ENCODE measurements around the gene ASIC5. TPM values are rescaled to one million over a fixed set of nuclear protein-coding genes. Genes with fewer than 3 reads are reported as not detected.

ASIC5 gene
- total and polyA plus RNA-seq, 8 donors, result 0.07 TPM; not detected in 7

GRCh38 chr4:155846929-155847328 is 19.1 kb downstream of the ASIC5 start:
- H3K27ac ChIP-seq, result no peak overlapping the region
- DNase-seq (no peak), ATAC-seq (no peak)
- H3K4me3 ChIP-seq, result no peak overlapping the region
- no peaks in the 10 kb centered on the region for H3K27me3 ChIP-seq
- no peaks in the 10 kb centered on the region for H3K36me3 ChIP-seq
- intact Hi-C loops (cut with DNase I), result no loop called here
- no peak for TF ChIP-seq CTCF (IDR thresholded peaks at IDR 0.05)
- peaks cover 4 to 22% of the 10 kb centered on the region in 2 donors for H3K9me3 ChIP-seq
- H3K4me1 ChIP-seq, result no peaks in the 10 kb centered on the region

DNA sequence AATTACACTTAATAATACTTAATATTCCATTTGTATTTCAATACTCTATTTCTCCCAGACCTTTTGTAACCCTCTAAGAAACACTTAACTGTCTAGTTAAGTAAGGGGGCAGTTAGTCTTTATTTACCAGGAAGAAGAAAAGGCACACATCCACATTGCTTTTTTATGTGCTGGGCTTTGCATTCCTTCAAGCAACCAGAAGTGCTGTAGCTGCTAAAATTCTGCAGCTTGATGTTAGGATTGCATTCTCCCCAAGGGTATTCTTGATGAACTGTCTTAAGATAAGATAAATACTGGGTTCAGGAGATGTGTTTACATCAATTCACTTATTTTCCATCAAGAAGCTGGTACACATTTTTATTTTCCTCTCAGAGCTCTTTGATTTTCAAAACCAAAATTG is 24.0 kb downstream of the ASIC5 start:
- intact Hi-C loops (cut with DNase I), result no loop called here
- no peak for ATAC-seq
- Histone ChIP-seq H3K27ac (no peak overlapping the region), H3K4me1 (no peaks in the 10 kb centered on the region), H3K36me3 (no peaks in the 10 kb centered on the region), H3K9me3 (peaks cover 0 to 3% of the 10 kb centered on the region in 2 donors), H3K4me3 (no peak overlapping the region), H3K27me3 (no peaks in the 10 kb centered on the region)
- TF ChIP-seq CTCF (IDR thresholded peaks at IDR 0.05), result no peak
- no peak for DNase-seq

DNA sequence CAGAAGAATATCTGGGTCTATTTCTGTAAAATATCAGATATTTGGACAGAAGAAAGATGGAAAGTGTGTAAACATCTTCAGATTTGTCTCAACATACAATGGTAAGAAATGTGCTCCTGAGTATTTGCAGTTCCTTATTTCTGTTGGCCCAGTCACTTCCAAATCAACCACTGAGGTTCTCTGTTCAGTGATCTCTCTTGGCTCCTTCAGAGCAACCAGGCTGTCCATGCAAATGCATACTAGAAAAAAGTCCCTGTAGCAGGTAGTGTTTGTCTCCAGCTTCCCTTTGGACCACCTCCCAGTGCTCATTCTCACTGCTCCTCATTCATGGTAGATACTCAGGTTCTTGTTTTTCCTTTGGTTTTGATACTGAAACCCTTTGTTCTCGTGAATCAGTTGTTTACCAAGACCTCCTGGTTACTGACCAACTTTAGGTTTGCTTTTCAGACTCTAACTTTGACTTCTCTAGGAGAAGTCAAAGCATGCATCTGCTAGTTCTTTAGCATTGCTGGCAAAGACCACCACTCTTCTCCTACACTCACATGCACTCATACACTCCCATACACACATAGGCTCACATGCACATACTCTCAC is 28.8 kb downstream of the ASIC5 start:
- no peak for ATAC-seq

GRCh38 chr4:155832664-155833063 is 33.4 kb downstream of the ASIC5 start:
- TF ChIP-seq CTCF (IDR thresholded peaks at IDR 0.05), result no peak
- intact Hi-C loops (cut with DNase I), result no loop called here
- Histone ChIP-seq H3K36me3 (no peaks in the 10 kb centered on the region), H3K4me3 (no peak overlapping the region), H3K9me3 (no peaks in the 10 kb centered on the region), H3K4me1 (no peaks in the 10 kb centered on the region), H3K27ac (no peak overlapping the region), H3K27me3 (no peaks in the 10 kb centered on the region)
- no peak for ATAC-seq
- no peak for DNase-seq

More for the DNA sequence above, 28.8 kb downstream of the ASIC5 start:
- H3K4me1 ChIP-seq, result no peaks in the 10 kb centered on the region
- no peak for TF ChIP-seq CTCF (IDR thresholded peaks at IDR 0.05)
- H3K9me3 ChIP-seq, result no peaks in the 10 kb centered on the region
- intact Hi-C loops (cut with DNase I), result no loop called here
- H3K36me3 ChIP-seq, result no peaks in the 10 kb centered on the region
- H3K27me3 ChIP-seq, result no peaks in the 10 kb centered on the region
- no peak for DNase-seq
- no peak overlapping the region for H3K4me3 ChIP-seq
- H3K27ac ChIP-seq, result no peak overlapping the region

DNA sequence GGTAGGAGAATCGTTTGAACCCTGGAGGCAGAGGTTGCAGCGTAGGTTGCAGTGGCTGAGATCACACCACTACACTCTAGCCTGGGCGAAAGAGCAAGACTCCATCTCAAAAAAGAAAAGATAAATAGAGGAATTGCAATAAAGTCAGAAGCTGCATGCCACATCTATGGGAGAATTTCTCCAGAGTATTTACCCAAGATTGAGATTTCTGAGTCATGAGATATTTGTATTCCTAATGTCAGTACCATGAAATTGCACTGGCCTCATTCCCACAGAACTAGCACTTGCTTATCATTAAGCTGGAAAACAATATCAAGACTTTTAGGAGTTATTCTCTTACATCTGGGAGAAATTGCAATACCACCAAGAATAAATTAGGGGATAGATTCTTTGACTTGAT is 37.4 kb downstream of the ASIC5 start:
- H3K4me3 ChIP-seq, result no peak overlapping the region
- TF ChIP-seq CTCF (IDR thresholded peaks at IDR 0.05), result no peak
- no peaks in the 10 kb centered on the region for H3K27me3 ChIP-seq
- no peak for ATAC-seq
- H3K36me3 ChIP-seq, result no peaks in the 10 kb centered on the region
- no peaks in the 10 kb centered on the region for H3K9me3 ChIP-seq
- H3K27ac ChIP-seq, result no peak overlapping the region
- intact Hi-C loops (cut with DNase I), result no loop called here
- DNase-seq, result no peak
- no peaks in the 10 kb centered on the region for H3K4me1 ChIP-seq

All from left lung (tissue), 10 donors.